Ishikawa (cell line): Measurements from ENCODE around the gene NR5A2.

Source experiments
- CEBPB ChIP-seq: IDR thresholded peaks from 2 replicates; pipeline ENCODE4 v1.6.1; 2012
- CREB1 ChIP-seq: IDR thresholded peaks from 2 replicates; pipeline ENCODE4 v1.6.1; 2012; ENCODE audit warnings: low read depth
- EGR1 ChIP-seq: IDR thresholded peaks from 2 replicates; pipeline ENCODE4 v1.6.1; 2012
- EP300 ChIP-seq: IDR thresholded peaks from 2 replicates; pipeline ENCODE4 v1.6.1; 2012; ENCODE audit warnings: borderline replicate concordance
- FOXM1 ChIP-seq: IDR thresholded peaks from 2 replicates; pipeline ENCODE4 v1.6.1; 2012; ENCODE audit warnings: low read depth, borderline replicate concordance
- NFIC ChIP-seq: IDR thresholded peaks from 2 replicates; pipeline ENCODE4 v1.6.1; 2012
- RAD21 ChIP-seq: IDR thresholded peaks from 2 replicates; pipeline ENCODE4 v1.6.1; 2012; ENCODE audit warnings: low read depth
- REST ChIP-seq: IDR thresholded peaks from 2 replicates; pipeline ENCODE4 v1.6.1; 2012; ENCODE audit warnings: low read depth, mild to moderate bottlenecking
- TAF1 ChIP-seq: IDR thresholded peaks from 2 replicates; pipeline ENCODE4 v1.6.1; 2012; ENCODE audit warnings: low read depth, mild to moderate bottlenecking
- TCF12 ChIP-seq: IDR thresholded peaks from 2 replicates; pipeline ENCODE4 v1.6.1; 2012; ENCODE audit warnings: low read depth
- TEAD4 ChIP-seq: IDR thresholded peaks from 2 replicates; pipeline ENCODE4 v1.6.1; 2012
- YY1 ChIP-seq: IDR thresholded peaks from 2 replicates; pipeline ENCODE4 v1.6.1; 2012; ENCODE audit warnings: low read depth
- ZBTB7A ChIP-seq: IDR thresholded peaks from 2 replicates; pipeline ENCODE4 v1.6.1; 2012; ENCODE audit warnings: low read depth
- TF ChIP-seq, protein P1 (sequence below): IDR thresholded peaks from 2 replicates; pipeline ENCODE4 v1.6.1; 2012
- TF ChIP-seq, protein P2 (sequence below): IDR thresholded peaks from 2 replicates; pipeline ENCODE4 v1.6.1; 2012

Gene NR5A2

GRCh38 chr1:200115532-200115931 is 88.0 kb downstream of the NR5A2 start:
- no peak for TF ChIP-seq EP300
- TF ChIP-seq TAF1: no peak
- no peak for TF ChIP-seq NFIC
- TF ChIP-seq, protein P1, sequence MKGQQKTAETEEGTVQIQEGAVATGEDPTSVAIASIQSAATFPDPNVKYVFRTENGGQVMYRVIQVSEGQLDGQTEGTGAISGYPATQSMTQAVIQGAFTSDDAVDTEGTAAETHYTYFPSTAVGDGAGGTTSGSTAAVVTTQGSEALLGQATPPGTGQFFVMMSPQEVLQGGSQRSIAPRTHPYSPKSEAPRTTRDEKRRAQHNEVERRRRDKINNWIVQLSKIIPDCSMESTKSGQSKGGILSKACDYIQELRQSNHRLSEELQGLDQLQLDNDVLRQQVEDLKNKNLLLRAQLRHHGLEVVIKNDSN: no peak
- no peak for TF ChIP-seq RAD21
- TF ChIP-seq CEBPB: no peak
- TF ChIP-seq TEAD4: no peak
- no peak for TF ChIP-seq CREB1
- no peak for TF ChIP-seq ZBTB7A
- no peak for TF ChIP-seq TCF12

- TF ChIP-seq, protein P2, sequence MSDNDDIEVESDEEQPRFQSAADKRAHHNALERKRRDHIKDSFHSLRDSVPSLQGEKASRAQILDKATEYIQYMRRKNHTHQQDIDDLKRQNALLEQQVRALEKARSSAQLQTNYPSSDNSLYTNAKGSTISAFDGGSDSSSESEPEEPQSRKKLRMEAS: no peak
- TF ChIP-seq ZBTB7A (no peak), TEAD4 (no peak), RAD21 (no peak), NFIC (no peak), TCF12 (no peak), REST (no peak), TAF1 (no peak), YY1 (no peak), FOXM1 (no peak)
- TF ChIP-seq, protein P1: no peak
Measured at GRCh38 chr1:200116324-200116723, 88.8 kb downstream of the NR5A2 start.

- TF ChIP-seq CEBPB (no peak), REST (no peak), NFIC (no peak), RAD21 (no peak), TAF1 (no peak), EGR1 (no peak), TEAD4 (no peak), FOXM1 (no peak), CREB1 (no peak), EP300 (no peak), YY1 (no peak), TCF12 (no peak), ZBTB7A (no peak)
- TF ChIP-seq, protein P2: no peak
- TF ChIP-seq, protein P1: no peak
Measured at GRCh38 chr1:200118779-200119505, 91.4 kb downstream of the NR5A2 start.

DNA sequence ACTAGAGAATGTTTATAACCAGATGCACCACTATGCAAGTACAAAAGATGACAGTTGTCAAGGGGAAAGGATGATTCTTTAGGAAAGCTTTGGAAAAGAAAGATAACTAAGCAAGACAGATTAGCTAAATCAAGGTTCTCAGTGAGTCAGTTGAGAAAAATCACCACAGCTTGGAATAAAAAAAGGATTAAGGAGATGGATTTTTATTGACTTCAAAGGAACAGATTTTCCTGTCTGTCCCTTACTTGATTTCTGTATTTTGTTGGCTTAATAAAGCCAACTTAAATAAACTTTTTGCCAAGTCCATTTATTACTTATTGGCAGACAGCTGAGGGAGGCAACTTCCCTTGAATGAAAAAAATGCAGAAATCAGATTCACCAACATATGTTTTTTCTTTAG is 93.9 kb downstream of the NR5A2 start:
- TF ChIP-seq TEAD4 (no peak), FOXM1 (no peak), CREB1 (no peak), EGR1 (no peak), TAF1 (no peak), REST (no peak), CEBPB (no peak), TCF12 (no peak), NFIC (no peak), ZBTB7A (no peak), EP300 (no peak), YY1 (no peak), RAD21 (no peak)
- TF ChIP-seq, protein P1: no peak
- TF ChIP-seq, protein P2: no peak
